Esophagus muscularis mucosa (tissue), 4 donors: ENCODE data around the gene MRPL20.

Source experiments
- CTCF ChIP-seq, 3 experiments: fragments of 200-600 bp in 2 of 3; fragments of 450-650 bp in 1 of 3; sonication (generic) in 2 of 3; IDR thresholded peaks; one replicate each; pipeline ENCODE4 v1.5.1; 2017 to 2019; ENCODE audit warnings: antibody characterized with exemption in 3 of 3, mild to moderate bottlenecking in 2 of 3, moderate library complexity in 1 of 3
- EP300 ChIP-seq: sonication (generic); formaldehyde crosslinking; IDR thresholded peaks from one replicate; pipeline ENCODE4 v1.6.1; 2017; ENCODE audit warnings: antibody characterized with exemption
- POLR2AphosphoS5 ChIP-seq, 2 donors: sonication (generic); formaldehyde crosslinking; IDR thresholded peaks; one replicate each; pipeline ENCODE4 v1.6.1; 2017; ENCODE audit warnings: antibody characterized with exemption in 2 of 2

GRCh38 chr1:1422465-1423244 lies 15.6 kb upstream of the MRPL20 start:
- TF ChIP-seq EP300 (no peak), CTCF (IDR thresholded peaks at IDR 0.05) (no peak), POLR2AphosphoS5 (IDR thresholded peaks at IDR 0.05) (no peak)
